Skeletal muscle cell (primary cell): ENCODE measurements around the gene TBX6.
"Not testable (repeated sequence)": the region's sequence is repeated elsewhere in the genome, so short reads cannot be mapped to it uniquely, and the experiment has no call there.

Experiments used
- DNase-seq: peaks from one replicate; pipeline ENCODE4 v3.0.0-alpha.2; 2010; ENCODE audit warnings: low read depth
- H3K4me3 ChIP-seq: 2 replicates; pipeline ENCODE4 v1.5.1; 2011; ENCODE audit warnings: low read depth, mild to moderate bottlenecking, control low read depth, low read length, moderate library complexity

TBX6 gene

GRCh38 chr16:30114833-30115232, 23.1 kb upstream of the TBX6 start:
- DNase-seq, H3K4me3 ChIP-seq: not testable (repeated sequence)

- DNase-seq, result no peak
- H3K4me3 ChIP-seq, result no peak overlapping the region
Measured at GRCh38 chr16:30114411-30114810, 22.7 kb upstream of the TBX6 start.

DNA sequence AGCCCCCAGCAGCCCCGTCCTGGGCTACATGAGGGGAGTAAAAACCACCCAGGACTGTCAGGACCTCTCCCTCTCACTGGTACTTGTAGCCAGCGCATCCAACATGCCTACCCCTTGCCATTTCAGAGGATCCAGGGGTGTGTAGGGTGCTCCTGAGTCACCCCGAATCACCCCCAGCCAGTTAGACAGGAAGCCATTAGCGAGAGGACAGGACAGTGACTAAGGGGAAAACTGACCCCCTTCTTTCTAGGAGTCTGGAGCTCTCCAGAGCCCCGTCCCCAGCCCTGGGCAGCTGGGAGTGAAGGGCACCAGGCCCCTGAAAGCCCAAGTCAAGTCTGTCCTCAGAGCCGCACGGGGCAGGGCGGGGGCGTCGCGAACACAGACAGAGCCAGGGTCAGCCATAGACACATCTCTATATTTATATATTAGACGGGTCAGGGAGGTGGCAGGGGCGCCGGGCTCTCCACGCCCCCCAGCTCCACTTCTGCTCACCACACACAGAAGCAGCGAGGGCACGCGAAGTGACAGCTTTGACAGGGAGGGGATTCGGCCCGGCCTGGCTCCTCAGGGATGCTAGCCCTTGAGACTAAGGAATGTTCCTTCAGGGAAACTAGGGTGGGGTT, 22.1 kb upstream of the TBX6 start:
- DNase-seq, result no peak
- H3K4me3 ChIP-seq, result no peak overlapping the region

DNA sequence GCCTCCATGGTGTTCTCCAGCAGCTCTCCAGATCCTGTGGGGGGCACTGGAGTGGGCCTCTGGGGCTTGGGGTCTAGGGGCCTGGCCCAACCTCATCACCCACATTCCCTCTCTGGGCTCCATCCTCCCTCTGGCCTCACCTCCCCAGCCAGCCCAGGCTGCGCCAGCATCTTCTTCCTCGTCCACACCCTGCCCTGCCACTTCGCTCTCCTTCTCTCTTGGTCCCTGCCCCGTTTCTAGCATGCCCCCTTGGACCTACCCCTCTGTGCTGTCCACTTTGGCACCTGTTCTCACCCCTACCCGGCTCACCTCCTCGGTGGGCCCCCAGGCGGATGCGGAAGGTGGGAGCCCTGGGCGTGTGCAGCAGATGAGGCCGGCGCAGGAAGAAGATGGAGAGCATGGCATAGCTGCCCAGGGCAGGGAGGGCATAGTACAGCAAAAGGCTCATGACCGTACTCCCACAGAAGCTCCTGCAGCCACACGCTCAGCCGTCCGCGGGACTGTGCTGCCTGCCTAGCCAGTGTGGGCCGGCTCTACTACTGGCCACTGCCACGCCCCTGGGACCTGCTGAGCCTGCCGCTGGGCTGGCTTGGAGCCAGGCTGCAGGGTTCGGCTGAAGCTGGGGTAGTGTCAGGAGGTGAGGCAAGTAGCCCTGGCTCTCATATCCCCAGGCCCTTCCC, 21.4 kb upstream of the TBX6 start, which contains the start of gene GDPD3:
Gene GDPD3, minus strand, starts transcription at position 507 of the 680 bp plus-strand sequence. Its CDS starts 59 bp downstream, at position 448.
- no peak within 1 kb of the TSS for H3K4me3 ChIP-seq
- DNase-seq, result no peak

GRCh38 chr16:30112197-30113030, 20.7 kb upstream of the TBX6 start:
- DNase-seq, result no peak
- H3K4me3 ChIP-seq, result no peak overlapping the region

- no peak overlapping the region for H3K4me3 ChIP-seq
- no peak for DNase-seq
Measured at GRCh38 chr16:30110661-30111060, 18.9 kb upstream of the TBX6 start.

GRCh38 chr16:30108059-30108850, 16.5 kb upstream of the TBX6 start:
- H3K4me3 ChIP-seq, result no peak overlapping the region
- no peak for DNase-seq

DNA sequence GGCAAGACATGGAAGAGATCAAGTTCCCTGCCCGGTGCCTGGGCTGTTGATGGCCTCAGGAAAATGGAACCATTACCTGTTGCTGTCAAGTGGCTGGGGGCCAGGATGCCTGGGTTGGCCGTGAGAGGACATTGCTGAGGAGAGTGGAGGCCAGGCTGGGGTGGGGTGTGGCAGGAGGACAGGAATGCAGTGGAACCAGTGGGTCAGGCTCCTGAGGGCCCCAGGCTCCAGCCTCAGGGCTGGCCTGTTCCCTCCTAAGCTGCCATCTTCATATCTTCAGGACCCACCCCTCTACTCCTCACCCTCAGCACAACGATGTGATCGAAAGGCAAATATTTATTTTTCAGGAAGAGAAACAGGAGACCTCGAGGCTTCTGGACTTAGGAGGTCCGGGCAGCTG, 12.8 kb upstream of the TBX6 start:
- no peak overlapping the region for H3K4me3 ChIP-seq
- DNase-seq, result no peak

DNA sequence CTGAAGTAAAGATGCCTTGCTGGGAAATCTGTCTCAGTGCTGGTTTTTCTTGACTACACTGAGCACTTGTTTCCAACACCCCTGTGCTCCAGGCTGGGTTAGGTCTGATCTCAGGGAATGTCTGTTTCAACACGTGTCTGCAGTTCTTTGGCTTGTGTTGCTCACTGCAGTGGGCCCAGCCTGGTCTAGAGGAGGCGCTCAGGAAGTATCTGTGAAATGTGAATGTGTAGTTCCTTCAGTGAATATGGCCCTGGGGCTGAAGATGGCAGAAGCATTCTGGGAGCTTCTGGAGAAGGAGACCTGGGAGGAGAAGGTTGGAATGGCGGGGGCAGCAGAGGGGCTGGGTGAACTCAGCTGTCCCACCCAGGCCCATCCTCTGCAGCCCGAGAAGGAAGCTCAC, 12.4 kb upstream of the TBX6 start:
- DNase-seq, result no peak
- H3K4me3 ChIP-seq, result no peak overlapping the region

DNA sequence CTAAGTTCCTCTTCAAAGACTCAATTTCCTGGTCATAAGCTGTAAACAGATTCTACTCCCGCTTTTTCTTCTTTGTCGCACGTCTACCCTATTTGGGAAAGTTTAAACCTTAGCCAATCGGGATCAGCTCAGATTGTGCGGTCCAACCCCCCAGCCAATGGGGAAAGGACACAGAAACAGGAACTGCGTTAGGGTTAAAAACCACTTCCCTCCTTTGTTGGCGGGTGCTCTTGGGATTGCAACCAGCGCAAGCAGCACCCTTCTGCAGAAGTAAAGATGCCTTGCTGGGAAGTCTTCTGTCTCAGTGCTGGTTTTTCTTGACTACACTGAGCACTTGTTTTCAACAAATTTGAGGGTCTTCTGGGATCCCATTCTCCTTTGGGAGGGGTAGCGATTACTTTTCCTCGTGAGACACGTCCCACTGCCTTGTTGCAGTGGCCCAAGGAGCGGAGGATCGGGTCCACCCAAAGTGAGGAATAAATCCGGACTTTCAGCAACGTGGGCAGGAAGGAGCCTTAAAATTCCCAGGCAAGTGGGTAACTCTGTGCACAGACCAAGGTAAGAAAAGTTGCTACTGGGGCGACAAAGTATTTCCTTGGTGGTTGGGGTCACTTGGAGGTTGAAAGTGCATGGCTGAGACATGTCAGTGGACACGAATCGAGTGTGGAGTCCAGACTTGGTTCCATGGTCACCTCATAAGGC, 5.3 kb upstream of the TBX6 start:
- no peak for DNase-seq
- peak overlapping the region; percentile 58 for H3K4me3 ChIP-seq

- peak within 1 kb of the TSS; percentile 58 for H3K4me3 ChIP-seq
- peak; percentile 69 for DNase-seq
Measured at GRCh38 chr16:30096105-30096861, 4.6 kb upstream of the TBX6 start, which contains the start of gene YPEL3. TSS of gene YPEL3 (minus strand) at chr16:30096213. CDS start at chr16:30095482, 731 bp downstream.

DNA sequence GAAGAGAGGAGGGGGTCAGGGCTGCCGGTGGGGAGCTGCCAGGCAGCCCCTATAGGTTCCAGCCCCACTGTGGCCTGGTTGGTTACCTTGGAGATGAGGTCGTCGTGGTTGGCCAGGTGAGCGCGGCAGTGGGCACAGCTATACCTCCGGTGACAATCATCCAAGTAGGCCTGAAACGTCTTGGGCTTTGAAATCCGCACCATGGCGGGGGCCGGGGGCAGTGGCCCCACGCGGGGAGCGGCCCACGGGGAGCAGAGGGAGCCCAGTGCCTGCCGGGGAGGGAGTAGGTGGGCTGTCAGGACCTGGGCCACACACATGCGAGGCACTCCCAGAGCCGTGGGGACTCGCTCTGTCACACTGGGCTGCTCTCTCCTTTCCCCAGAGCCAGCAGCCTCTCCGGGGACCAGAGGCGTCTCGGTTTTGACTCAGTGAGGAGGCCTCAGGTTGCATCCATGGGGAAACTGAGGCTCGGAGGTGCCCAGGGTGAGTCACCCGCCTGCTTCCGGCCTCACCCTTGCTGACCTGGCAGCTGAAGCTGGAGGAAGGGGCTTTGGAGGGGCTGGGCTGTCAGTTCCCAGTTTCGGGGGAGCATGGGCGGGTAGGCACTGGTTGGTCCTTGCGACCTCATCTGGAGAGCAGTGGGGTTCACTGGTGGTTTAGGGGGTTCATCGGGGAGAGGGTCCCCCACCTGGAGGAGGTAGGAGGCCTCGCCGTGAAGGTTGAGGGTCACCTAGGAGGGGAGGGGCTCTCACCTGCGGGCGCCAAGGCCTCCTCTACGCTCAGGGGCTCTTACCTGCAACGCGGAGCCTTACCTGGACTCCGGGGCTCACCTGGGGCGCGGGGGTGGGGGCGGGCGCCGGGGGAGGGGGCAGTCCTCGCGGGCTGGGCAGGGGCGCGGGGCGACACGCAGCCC, 3.7 kb upstream of the TBX6 start:
- DNase-seq, result no peak
- H3K4me3 ChIP-seq, result peak overlapping the region; percentile 58

DNA sequence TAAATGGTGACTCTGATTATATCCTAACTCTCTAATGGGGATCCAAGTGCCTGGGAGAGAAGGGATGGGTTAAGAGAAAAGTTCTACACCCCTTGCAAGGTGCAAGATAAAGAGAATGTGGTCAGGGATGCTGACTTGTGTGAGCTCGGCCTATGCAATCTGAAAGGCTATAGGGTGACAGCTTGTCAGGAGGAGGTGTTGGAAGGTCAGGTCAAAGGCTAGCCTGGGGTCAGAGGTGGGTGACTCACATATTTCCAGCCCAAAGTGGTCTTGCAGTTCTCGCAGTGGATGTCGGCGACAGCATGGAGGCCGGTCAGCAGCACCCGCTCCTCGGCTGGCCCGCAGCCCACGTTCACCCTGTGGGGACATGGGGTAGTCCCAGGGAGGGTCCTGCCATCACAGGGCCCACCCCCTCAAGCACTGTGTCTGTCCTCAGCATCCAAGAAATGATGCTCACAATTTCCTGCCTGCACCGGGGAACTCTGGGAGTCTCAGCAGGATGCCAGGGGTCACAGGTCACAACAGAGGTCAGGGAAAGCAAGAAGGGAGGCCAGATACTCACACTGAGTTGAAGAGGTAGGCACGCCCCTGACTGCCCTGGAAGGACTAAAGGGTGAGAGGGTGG, 2.9 kb upstream of the TBX6 start:
- no peak for DNase-seq
- H3K4me3 ChIP-seq, result no peak overlapping the region

DNA sequence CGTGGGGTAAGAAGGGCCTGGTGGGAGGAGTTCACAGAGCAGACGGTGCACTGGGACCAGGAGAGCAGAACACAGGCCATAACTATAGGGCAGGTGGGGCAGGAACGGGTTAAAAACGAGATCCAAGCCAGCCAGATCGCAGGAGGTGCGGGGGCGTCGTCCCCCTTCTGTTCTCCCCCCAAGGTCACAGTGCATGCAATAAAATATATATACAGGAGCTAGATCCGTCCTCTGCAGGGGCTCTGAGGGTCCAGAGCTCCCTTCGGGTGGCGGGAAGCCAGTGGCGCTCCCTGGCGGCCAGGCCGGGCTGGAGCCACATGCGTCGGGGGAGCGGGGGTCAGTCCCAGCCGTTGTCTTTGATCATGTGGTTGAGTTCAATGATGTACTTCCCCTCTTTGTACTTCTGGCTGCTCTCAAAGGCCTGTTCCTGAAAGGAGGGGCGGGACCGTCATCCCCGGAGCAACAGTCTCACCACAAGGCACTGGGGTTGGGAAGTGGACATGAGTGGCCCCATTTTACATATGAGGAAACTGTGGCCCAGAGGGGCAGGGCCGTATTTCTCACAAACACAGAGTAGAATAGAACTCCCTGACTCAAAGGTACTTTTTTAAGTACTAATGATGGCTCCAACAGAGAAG, 768 bp upstream of the TBX6 start:
- peak overlapping the region; percentile 50 for H3K4me3 ChIP-seq
- no peak for DNase-seq

DNA sequence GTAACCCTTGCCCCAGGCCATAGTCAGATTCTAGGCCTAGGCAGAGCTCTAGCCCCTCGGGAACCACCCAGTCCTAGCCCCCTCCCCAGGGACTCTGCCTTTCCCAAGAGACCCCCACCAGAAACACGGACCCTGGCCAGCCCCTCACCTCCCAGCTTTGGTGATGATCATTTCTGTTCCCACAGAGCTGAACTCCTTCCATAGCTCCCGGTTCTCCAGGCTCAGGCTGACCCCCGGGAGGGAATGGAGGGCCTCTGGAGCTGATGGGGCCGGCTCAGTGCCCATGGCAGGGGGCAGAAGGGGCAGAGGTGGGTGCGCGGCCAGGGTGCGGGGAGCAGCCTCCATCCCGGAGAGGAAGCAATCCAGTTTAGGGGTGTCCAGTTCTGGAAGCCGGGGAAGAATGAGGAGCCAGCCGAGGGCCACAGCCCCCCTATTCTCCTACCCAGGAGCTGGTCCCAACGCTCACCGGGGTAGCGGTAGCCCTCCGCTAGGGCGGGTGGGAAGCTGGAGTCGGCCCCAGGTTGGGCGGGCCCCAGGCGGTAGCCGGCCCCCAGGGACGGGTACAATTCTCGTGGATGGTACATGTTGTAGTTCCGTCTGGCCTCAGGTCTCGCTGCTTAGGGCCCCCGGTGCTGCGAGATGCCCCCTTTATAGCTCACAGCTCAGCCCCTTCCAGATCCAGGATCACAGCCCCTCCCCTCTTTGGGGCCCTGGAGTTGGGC, 953 bp downstream of the TBX6 start:
- no peak overlapping the region for H3K4me3 ChIP-seq

More for the DNA sequence above, 953 bp downstream of the TBX6 start:
- DNase-seq, result no peak
